ENCODE data around the gene DIP2C. TPM values are rescaled to one million over a fixed set of nuclear protein-coding genes. Genes with fewer than 3 reads are reported as not detected.
"Not testable (repeated sequence)": the region's sequence is repeated elsewhere in the genome, so short reads cannot be mapped to it uniquely, and the experiment has no call there.

The DIP2C gene
- total RNA-seq, 1 donor from 2014 or later, result 23.1 TPM

GRCh38 chr10:305034-305433 lies 384.4 kb downstream of the DIP2C start:
- no peaks in the 10 kb centered on the region for H3K9me3 Mint-ChIP-seq
- peaks cover 15% of the 10 kb centered on the region for H3K4me1 Mint-ChIP-seq (ENCODE audit: unreplicated experiment)
- no peak overlapping the region for H3K4me3 Mint-ChIP-seq
- no peaks in the 10 kb centered on the region for H3K27me3 Mint-ChIP-seq
- DNase-seq (ENCODE audit: extremely low spot score, unreplicated experiment), result no peak
- peaks cover 27% of the 10 kb centered on the region for H3K36me3 Mint-ChIP-seq
- no peak overlapping the region for H3K27ac Mint-ChIP-seq
- TF ChIP-seq, protein P1, sequence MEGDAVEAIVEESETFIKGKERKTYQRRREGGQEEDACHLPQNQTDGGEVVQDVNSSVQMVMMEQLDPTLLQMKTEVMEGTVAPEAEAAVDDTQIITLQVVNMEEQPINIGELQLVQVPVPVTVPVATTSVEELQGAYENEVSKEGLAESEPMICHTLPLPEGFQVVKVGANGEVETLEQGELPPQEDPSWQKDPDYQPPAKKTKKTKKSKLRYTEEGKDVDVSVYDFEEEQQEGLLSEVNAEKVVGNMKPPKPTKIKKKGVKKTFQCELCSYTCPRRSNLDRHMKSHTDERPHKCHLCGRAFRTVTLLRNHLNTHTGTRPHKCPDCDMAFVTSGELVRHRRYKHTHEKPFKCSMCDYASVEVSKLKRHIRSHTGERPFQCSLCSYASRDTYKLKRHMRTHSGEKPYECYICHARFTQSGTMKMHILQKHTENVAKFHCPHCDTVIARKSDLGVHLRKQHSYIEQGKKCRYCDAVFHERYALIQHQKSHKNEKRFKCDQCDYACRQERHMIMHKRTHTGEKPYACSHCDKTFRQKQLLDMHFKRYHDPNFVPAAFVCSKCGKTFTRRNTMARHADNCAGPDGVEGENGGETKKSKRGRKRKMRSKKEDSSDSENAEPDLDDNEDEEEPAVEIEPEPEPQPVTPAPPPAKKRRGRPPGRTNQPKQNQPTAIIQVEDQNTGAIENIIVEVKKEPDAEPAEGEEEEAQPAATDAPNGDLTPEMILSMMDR (conservative IDR thresholded peaks at IDR 0.05), result no peak

- H3K36me3 Mint-ChIP-seq, result peaks cover 25% of the 10 kb centered on the region
- DNase-seq (ENCODE audit: extremely low spot score, unreplicated experiment), result no peak
- peaks cover 3% of the 10 kb centered on the region for H3K9me3 Mint-ChIP-seq
- no peaks in the 10 kb centered on the region for H3K27me3 Mint-ChIP-seq
- H3K4me1 Mint-ChIP-seq (ENCODE audit: unreplicated experiment), result peaks cover 4% of the 10 kb centered on the region
- no peak overlapping the region for H3K4me3 Mint-ChIP-seq
- TF ChIP-seq, protein P1 (conservative IDR thresholded peaks at IDR 0.05), result no peak
- no peak overlapping the region for H3K27ac Mint-ChIP-seq
These were observed 387.9 kb downstream of the DIP2C start for GRCh38 chr10:301536-301935.

DNA sequence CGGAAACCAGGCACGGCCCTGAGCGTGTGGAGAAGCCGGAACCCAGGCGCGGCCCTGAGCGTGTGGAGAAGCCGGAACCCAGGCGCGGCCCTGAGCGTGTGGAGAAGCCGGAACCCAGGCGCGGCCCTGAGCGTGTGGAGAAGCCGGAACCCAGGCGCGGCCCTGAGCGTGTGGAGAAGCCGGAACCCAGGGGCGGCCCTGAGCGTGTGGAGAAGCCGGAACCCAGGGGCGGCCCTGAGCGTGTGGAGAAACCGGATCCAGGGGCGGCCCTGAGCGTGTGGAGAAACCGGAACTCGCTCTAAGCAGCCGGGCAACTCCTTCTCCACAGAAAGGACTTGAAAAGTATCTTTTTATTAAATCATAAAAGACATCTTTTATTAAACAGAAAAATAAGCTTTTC lies 388.9 kb downstream of the DIP2C start:
- H3K4me1 Mint-ChIP-seq (ENCODE audit: unreplicated experiment); H3K4me3 Mint-ChIP-seq; DNase-seq (ENCODE audit: extremely low spot score, unreplicated experiment); H3K27me3 Mint-ChIP-seq; H3K9me3 Mint-ChIP-seq; H3K27ac Mint-ChIP-seq: not testable (repeated sequence)
- peaks cover 27% of the 10 kb centered on the region for H3K36me3 Mint-ChIP-seq

DNA sequence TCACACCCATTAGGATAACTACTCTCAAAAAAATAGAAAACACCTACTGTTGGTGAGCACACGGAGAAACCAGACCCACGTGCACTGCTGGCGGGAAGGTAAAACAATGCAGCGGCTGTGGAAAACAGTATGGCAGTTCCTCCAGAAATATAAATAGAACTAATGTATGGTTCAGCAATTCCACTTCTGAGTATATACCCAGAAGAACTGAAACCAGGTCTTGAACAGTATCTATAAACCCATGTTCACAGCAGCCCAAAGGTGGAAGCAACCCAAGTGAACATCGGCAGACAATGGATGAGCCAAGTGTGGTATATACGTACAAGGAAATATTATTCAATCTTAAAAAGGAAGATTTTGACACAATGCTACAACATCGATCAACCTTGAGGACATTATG lies 389.5 kb downstream of the DIP2C start:
- H3K27me3 Mint-ChIP-seq, result no peaks in the 10 kb centered on the region
- no peak overlapping the region for H3K4me3 Mint-ChIP-seq
- peaks cover 3% of the 10 kb centered on the region for H3K9me3 Mint-ChIP-seq
- no peak for DNase-seq (ENCODE audit: extremely low spot score, unreplicated experiment)
- no peaks in the 10 kb centered on the region for H3K4me1 Mint-ChIP-seq (ENCODE audit: unreplicated experiment)
- TF ChIP-seq, protein P1 (conservative IDR thresholded peaks at IDR 0.05), result no peak
- H3K36me3 Mint-ChIP-seq, result peaks cover 27% of the 10 kb centered on the region
- H3K27ac Mint-ChIP-seq, result no peak overlapping the region

- Mint-ChIP-seq H3K36me3 (peaks cover 27% of the 10 kb centered on the region), H3K4me3 (no peak overlapping the region), H3K27me3 (no peaks in the 10 kb centered on the region), H3K9me3 (peaks cover 3% of the 10 kb centered on the region), H3K27ac (no peak overlapping the region), H3K4me1 (ENCODE audit: unreplicated experiment) (no peaks in the 10 kb centered on the region)
- TF ChIP-seq, protein P1 (conservative IDR thresholded peaks at IDR 0.05), result no peak
- DNase-seq (ENCODE audit: extremely low spot score, unreplicated experiment), result no peak
These were observed 390.0 kb downstream of the DIP2C start for GRCh38 chr10:299512-299911.

DNA sequence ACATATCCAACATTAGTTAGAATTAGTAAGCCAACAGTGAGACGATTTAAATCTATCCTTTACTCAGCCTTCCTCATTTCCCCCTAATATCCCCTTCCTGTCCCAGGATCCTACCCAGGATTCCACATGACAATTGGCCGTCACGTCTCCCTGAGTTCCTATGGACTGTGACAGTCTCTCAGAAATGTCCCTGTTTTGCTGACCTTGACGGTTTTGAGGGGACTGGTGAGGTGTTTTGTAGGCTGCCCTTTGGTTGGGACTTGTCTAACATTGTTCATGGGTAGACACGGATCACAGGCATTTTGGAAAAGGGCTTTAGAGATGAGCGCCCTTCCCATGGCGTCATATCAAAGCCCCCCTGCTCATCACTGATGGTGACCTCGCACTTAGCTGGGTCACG lies 391.4 kb downstream of the DIP2C start:
- peaks cover 3% of the 10 kb centered on the region for H3K9me3 Mint-ChIP-seq
- TF ChIP-seq, protein P1 (conservative IDR thresholded peaks at IDR 0.05), result no peak
- no peak overlapping the region for H3K4me3 Mint-ChIP-seq
- H3K36me3 Mint-ChIP-seq, result peaks cover 24% of the 10 kb centered on the region
- H3K4me1 Mint-ChIP-seq (ENCODE audit: unreplicated experiment), result no peaks in the 10 kb centered on the region
- no peaks in the 10 kb centered on the region for H3K27me3 Mint-ChIP-seq
- no peak overlapping the region for H3K27ac Mint-ChIP-seq
- DNase-seq (ENCODE audit: extremely low spot score, unreplicated experiment), result no peak

All from type B pancreatic cell (in vitro differentiated cells).